Fibroblast of peridontal ligament (primary cell): ENCODE results near the gene LIPM.
A peak's percentile ranks its signal among the peaks of the same experiment; 100 is the strongest.

Experiments used
- DNase-seq: peaks from one replicate; pipeline ENCODE4 v3.0.0-alpha.2; 2010; ENCODE audit errors: extremely low read depth

LIPM gene

GRCh38 chr10:88802523-88803285 lies at the start of gene LIPM:
TSS of gene LIPM (plus strand) at chr10:88802730. CDS start at chr10:88802897, 167 bp downstream.
- DNase-seq, result peak; percentile 45

- DNase-seq, result peak; percentile 76
Measured at GRCh38 chr10:88754287-88754686, 48.2 kb upstream of the LIPM start.

GRCh38 chr10:88755753-88756152 lies 46.8 kb upstream of the LIPM start:
- no peak for DNase-seq

- no peak for DNase-seq
Measured at GRCh38 chr10:88756660-88757059, 45.9 kb upstream of the LIPM start.

GRCh38 chr10:88759366-88760101 lies 43.0 kb upstream of the LIPM start, which contains the start of gene LIPN:
TSS of gene LIPN (plus strand) at chr10:88760020. CDS start at chr10:88761406, 1,386 bp downstream.
- no peak for DNase-seq

GRCh38 chr10:88762906-88763305 lies 39.6 kb upstream of the LIPM start:
- DNase-seq, result no peak

- peak; percentile 20 for DNase-seq
Measured at GRCh38 chr10:88763441-88763840, 39.1 kb upstream of the LIPM start.

GRCh38 chr10:88764110-88764509 lies 38.4 kb upstream of the LIPM start:
- DNase-seq, result no peak

- DNase-seq, result no peak
Measured at GRCh38 chr10:88765816-88766215, 36.7 kb upstream of the LIPM start.

GRCh38 chr10:88769384-88769783 lies 33.1 kb upstream of the LIPM start:
- no peak for DNase-seq

- peak; percentile 50 for DNase-seq
Measured at GRCh38 chr10:88781206-88781605, 21.3 kb upstream of the LIPM start.

GRCh38 chr10:88782222-88782621 lies 20.3 kb upstream of the LIPM start:
- DNase-seq, result no peak

GRCh38 chr10:88783724-88784123 lies 18.8 kb upstream of the LIPM start:
- no peak for DNase-seq

GRCh38 chr10:88786032-88786770 lies 16.3 kb upstream of the LIPM start:
- no peak for DNase-seq

- DNase-seq, result no peak
Measured at GRCh38 chr10:88787463-88787862, 15.1 kb upstream of the LIPM start.

- DNase-seq, result no peak
Measured at GRCh38 chr10:88788924-88789323, 13.6 kb upstream of the LIPM start.

- no peak for DNase-seq
Measured at GRCh38 chr10:88791924-88792323, 10.6 kb upstream of the LIPM start.

GRCh38 chr10:88792661-88793060 lies 9.9 kb upstream of the LIPM start:
- DNase-seq, result peak; percentile 61

- DNase-seq, result peak; percentile 77
Measured at GRCh38 chr10:88793712-88794299, 8.7 kb upstream of the LIPM start.

- DNase-seq, result peak; percentile 83
Measured at GRCh38 chr10:88794731-88795130, 7.8 kb upstream of the LIPM start.

- DNase-seq, result peak; percentile 40
Measured at GRCh38 chr10:88800152-88801125, 2.1 kb upstream of the LIPM start.
